ENCODE results near the gene CDCA7L.
A peak's percentile ranks its signal among the peaks of the same experiment; 100 is the strongest.

The CDCA7L gene

GRCh38 chr7:21945454-21946221, at the start of gene CDCA7L:
Gene CDCA7L (minus strand): TSS chr7:21945899. CDS start chr7:21945804, 95 bp downstream.
- H3K4me1 ChIP-seq (ENCODE audit: control insufficient read depth, low read depth, low read length): peaks cover 29% of the 10 kb centered on the region
- peak within 1 kb of the TSS; percentile 99 for H3K4me3 ChIP-seq (ENCODE audit: low read length)
- H3K27ac ChIP-seq (ENCODE audit: low read length): peak within 1 kb of the TSS; percentile 67
- no peaks in the 10 kb centered on the region for H3K27me3 ChIP-seq (ENCODE audit: control insufficient read depth, insufficient read depth, low read length)
- H3K36me3 ChIP-seq (ENCODE audit: control insufficient read depth, low read depth, low read length): no peaks in the 10 kb centered on the region
- H3K9me3 ChIP-seq (ENCODE audit: control insufficient read depth, low read depth, low read length): no peaks in the 10 kb centered on the region
- H3K9ac ChIP-seq (ENCODE audit: low read length): peak within 1 kb of the TSS; percentile 96

GRCh38 chr7:21986096-21986495, 40.4 kb upstream of the CDCA7L start:
- Histone ChIP-seq H3K4me1 (ENCODE audit: control insufficient read depth, low read depth, low read length) (no peaks in the 10 kb centered on the region), H3K36me3 (ENCODE audit: control insufficient read depth, low read depth, low read length) (no peaks in the 10 kb centered on the region), H3K4me3 (ENCODE audit: low read length) (no peak overlapping the region), H3K9me3 (ENCODE audit: control insufficient read depth, low read depth, low read length) (no peaks in the 10 kb centered on the region), H3K9ac (ENCODE audit: low read length) (no peak overlapping the region), H3K27me3 (ENCODE audit: control insufficient read depth, insufficient read depth, low read length) (no peaks in the 10 kb centered on the region), H3K27ac (ENCODE audit: low read length) (no peak overlapping the region)

- Histone ChIP-seq H3K4me1 (ENCODE audit: control insufficient read depth, low read depth, low read length) (no peaks in the 10 kb centered on the region), H3K9ac (ENCODE audit: low read length) (no peak overlapping the region)
Measured at GRCh38 chr7:21984042-21984441, 38.3 kb upstream of the CDCA7L start.

GRCh38 chr7:21983056-21983455, 37.4 kb upstream of the CDCA7L start:
- H3K36me3 ChIP-seq (ENCODE audit: control insufficient read depth, low read depth, low read length): no peaks in the 10 kb centered on the region
- H3K9me3 ChIP-seq (ENCODE audit: control insufficient read depth, low read depth, low read length): no peaks in the 10 kb centered on the region
- no peak overlapping the region for H3K4me3 ChIP-seq (ENCODE audit: low read length)
- H3K27me3 ChIP-seq (ENCODE audit: control insufficient read depth, insufficient read depth, low read length): no peaks in the 10 kb centered on the region
- no peak overlapping the region for H3K27ac ChIP-seq (ENCODE audit: low read length)
- no peaks in the 10 kb centered on the region for H3K4me1 ChIP-seq (ENCODE audit: control insufficient read depth, low read depth, low read length)
- H3K9ac ChIP-seq (ENCODE audit: low read length): no peak overlapping the region

More at GRCh38 chr7:21984042-21984441, 38.3 kb upstream of the CDCA7L start:
- Histone ChIP-seq H3K27me3 (ENCODE audit: control insufficient read depth, insufficient read depth, low read length) (no peaks in the 10 kb centered on the region), H3K4me3 (ENCODE audit: low read length) (no peak overlapping the region), H3K9me3 (ENCODE audit: control insufficient read depth, low read depth, low read length) (no peaks in the 10 kb centered on the region), H3K36me3 (ENCODE audit: control insufficient read depth, low read depth, low read length) (no peaks in the 10 kb centered on the region), H3K27ac (ENCODE audit: low read length) (no peak overlapping the region)

- H3K4me1 ChIP-seq (ENCODE audit: control insufficient read depth, low read depth, low read length): no peaks in the 10 kb centered on the region
- H3K27ac ChIP-seq (ENCODE audit: low read length): no peak overlapping the region
- H3K36me3 ChIP-seq (ENCODE audit: control insufficient read depth, low read depth, low read length): no peaks in the 10 kb centered on the region
- H3K9me3 ChIP-seq (ENCODE audit: control insufficient read depth, low read depth, low read length): no peaks in the 10 kb centered on the region
- H3K9ac ChIP-seq (ENCODE audit: low read length): no peak overlapping the region
- H3K27me3 ChIP-seq (ENCODE audit: control insufficient read depth, insufficient read depth, low read length): no peaks in the 10 kb centered on the region
- no peak overlapping the region for H3K4me3 ChIP-seq (ENCODE audit: low read length)
Measured at GRCh38 chr7:21981524-21981923, 35.8 kb upstream of the CDCA7L start.

GRCh38 chr7:21980926-21981500, 35.3 kb upstream of the CDCA7L start:
- H3K4me3 ChIP-seq (ENCODE audit: low read length): no peak overlapping the region
- H3K27ac ChIP-seq (ENCODE audit: low read length): no peak overlapping the region
- no peaks in the 10 kb centered on the region for H3K27me3 ChIP-seq (ENCODE audit: control insufficient read depth, insufficient read depth, low read length)

GRCh38 chr7:21972397-21972784, 26.7 kb upstream of the CDCA7L start:
- Histone ChIP-seq H3K27me3 (ENCODE audit: control insufficient read depth, insufficient read depth, low read length) (no peaks in the 10 kb centered on the region), H3K4me3 (ENCODE audit: low read length) (no peak overlapping the region), H3K27ac (ENCODE audit: low read length) (no peak overlapping the region), H3K9ac (ENCODE audit: low read length) (no peak overlapping the region), H3K36me3 (ENCODE audit: control insufficient read depth, low read depth, low read length) (no peaks in the 10 kb centered on the region), H3K9me3 (ENCODE audit: control insufficient read depth, low read depth, low read length) (no peaks in the 10 kb centered on the region), H3K4me1 (ENCODE audit: control insufficient read depth, low read depth, low read length) (no peaks in the 10 kb centered on the region)

More at GRCh38 chr7:21980926-21981500, 35.3 kb upstream of the CDCA7L start:
- H3K4me1 ChIP-seq (ENCODE audit: control insufficient read depth, low read depth, low read length): no peaks in the 10 kb centered on the region
- H3K9me3 ChIP-seq (ENCODE audit: control insufficient read depth, low read depth, low read length): no peaks in the 10 kb centered on the region
- no peaks in the 10 kb centered on the region for H3K36me3 ChIP-seq (ENCODE audit: control insufficient read depth, low read depth, low read length)
- no peak overlapping the region for H3K9ac ChIP-seq (ENCODE audit: low read length)

- H3K27me3 ChIP-seq (ENCODE audit: control insufficient read depth, insufficient read depth, low read length): no peaks in the 10 kb centered on the region
- no peaks in the 10 kb centered on the region for H3K4me1 ChIP-seq (ENCODE audit: control insufficient read depth, low read depth, low read length)
- no peak overlapping the region for H3K27ac ChIP-seq (ENCODE audit: low read length)
- H3K36me3 ChIP-seq (ENCODE audit: control insufficient read depth, low read depth, low read length): no peaks in the 10 kb centered on the region
- no peak overlapping the region for H3K4me3 ChIP-seq (ENCODE audit: low read length)
- no peaks in the 10 kb centered on the region for H3K9me3 ChIP-seq (ENCODE audit: control insufficient read depth, low read depth, low read length)
- H3K9ac ChIP-seq (ENCODE audit: low read length): no peak overlapping the region
Measured at GRCh38 chr7:21971780-21972396, 26.2 kb upstream of the CDCA7L start.

GRCh38 chr7:21969822-21970221, 24.1 kb upstream of the CDCA7L start:
- Histone ChIP-seq H3K27ac (ENCODE audit: low read length) (no peak overlapping the region), H3K9ac (ENCODE audit: low read length) (no peak overlapping the region), H3K27me3 (ENCODE audit: control insufficient read depth, insufficient read depth, low read length) (no peaks in the 10 kb centered on the region), H3K4me3 (ENCODE audit: low read length) (no peak overlapping the region), H3K4me1 (ENCODE audit: control insufficient read depth, low read depth, low read length) (no peaks in the 10 kb centered on the region), H3K36me3 (ENCODE audit: control insufficient read depth, low read depth, low read length) (no peaks in the 10 kb centered on the region), H3K9me3 (ENCODE audit: control insufficient read depth, low read depth, low read length) (no peaks in the 10 kb centered on the region)

GRCh38 chr7:21967598-21968003, 21.9 kb upstream of the CDCA7L start:
- H3K4me1 ChIP-seq (ENCODE audit: control insufficient read depth, low read depth, low read length): no peaks in the 10 kb centered on the region

GRCh38 chr7:21966271-21966670, 20.6 kb upstream of the CDCA7L start:
- Histone ChIP-seq H3K9me3 (ENCODE audit: control insufficient read depth, low read depth, low read length) (no peaks in the 10 kb centered on the region), H3K27ac (ENCODE audit: low read length) (no peak overlapping the region), H3K4me3 (ENCODE audit: low read length) (no peak overlapping the region), H3K36me3 (ENCODE audit: control insufficient read depth, low read depth, low read length) (no peaks in the 10 kb centered on the region), H3K4me1 (ENCODE audit: control insufficient read depth, low read depth, low read length) (no peaks in the 10 kb centered on the region), H3K27me3 (ENCODE audit: control insufficient read depth, insufficient read depth, low read length) (no peaks in the 10 kb centered on the region), H3K9ac (ENCODE audit: low read length) (no peak overlapping the region)

More at GRCh38 chr7:21967598-21968003, 21.9 kb upstream of the CDCA7L start:
- Histone ChIP-seq H3K27ac (ENCODE audit: low read length) (no peak overlapping the region), H3K9me3 (ENCODE audit: control insufficient read depth, low read depth, low read length) (no peaks in the 10 kb centered on the region), H3K36me3 (ENCODE audit: control insufficient read depth, low read depth, low read length) (no peaks in the 10 kb centered on the region), H3K4me3 (ENCODE audit: low read length) (no peak overlapping the region), H3K27me3 (ENCODE audit: control insufficient read depth, insufficient read depth, low read length) (no peaks in the 10 kb centered on the region), H3K9ac (ENCODE audit: low read length) (no peak overlapping the region)

All from iPS-18a (cell line).